Liver (tissue), 9 donors: Measurements from ENCODE around the gene ADAMTS6. TPM values are rescaled to one million over a fixed set of nuclear protein-coding genes. Genes with fewer than 3 reads are reported as not detected.

Experiments used
- DNase-seq: peaks from one replicate; pipeline ENCODE4 v3.0.0-alpha.2; 2017; ENCODE audit warnings: low spot score
- H3K27ac ChIP-seq, 2 donors: one replicate each; pipeline ENCODE4 v1.7.0; 2013; ENCODE audit warnings: inconsistent platforms in 2 of 2, low read length in 2 of 2, control low read depth in 1 of 2, low read depth in 1 of 2, mild to moderate bottlenecking in 1 of 2
- H3K27me3 ChIP-seq, 4 donors: one replicate each; pipeline versions ENCODE4 v1.6.1 to v1.7.0; 2013; ENCODE audit warnings: low read length in 3 of 4, inconsistent platforms in 1 of 4, mild to moderate bottlenecking in 1 of 4, moderate library complexity in 1 of 4; ENCODE audit not compliant: control insufficient read depth in 4 of 4, insufficient read depth in 4 of 4
- H3K36me3 ChIP-seq, 4 donors: one replicate each; pipeline versions ENCODE4 v1.6.1 to v1.7.0; 2013; ENCODE audit warnings: low read length in 3 of 4, mild to moderate bottlenecking in 3 of 4, low read depth in 1 of 4, moderate library complexity in 1 of 4; ENCODE audit not compliant: control insufficient read depth in 4 of 4, insufficient read depth in 3 of 4
- H3K4me1 ChIP-seq, 4 donors: one replicate each; pipeline versions ENCODE4 v1.6.1 to v1.7.0; 2013; ENCODE audit warnings: low read length in 3 of 4, mild to moderate bottlenecking in 3 of 4, moderate library complexity in 1 of 4; ENCODE audit not compliant: control insufficient read depth in 4 of 4, insufficient read depth in 4 of 4
- H3K4me3 ChIP-seq, 3 donors: one replicate each; pipeline versions ENCODE4 v1.6.1 to v1.7.0; 2013; ENCODE audit warnings: low read length in 3 of 3, control low read depth in 1 of 3, low read depth in 1 of 3, mild to moderate bottlenecking in 1 of 3
- H3K9ac ChIP-seq, 2 donors: one replicate each; pipeline ENCODE4 v1.7.0; 2013; ENCODE audit warnings: low read length in 2 of 2, mild to moderate bottlenecking in 2 of 2, moderate library complexity in 2 of 2, control low read depth in 1 of 2, low read depth in 1 of 2
- H3K9me3 ChIP-seq, 4 donors: one replicate each; pipeline versions ENCODE4 v1.6.1 to v1.7.0; 2013; ENCODE audit warnings: low read length in 3 of 4; ENCODE audit not compliant: control insufficient read depth in 4 of 4
- ATF3 ChIP-seq: IDR thresholded peaks from 2 replicates; pipeline ENCODE4 v1.6.1; 2016; ENCODE audit warnings: antibody characterized with exemption
- CTCF ChIP-seq: fragments of 150-350 bp; IDR thresholded peaks from 2 replicates; pipeline ENCODE4 v1.5.1; 2017; ENCODE audit warnings: improper control_type of control experiment, low read depth, low read length; ENCODE audit not compliant: missing input control
- EGR1 ChIP-seq, 2 donors: IDR thresholded peaks; 2 replicates each; pipeline ENCODE4 v1.6.1; 2016 to 2018; ENCODE audit warnings: antibody characterized with exemption in 2 of 2, low read depth in 2 of 2
- FOXA1 ChIP-seq: IDR thresholded peaks from 2 replicates; pipeline ENCODE4 v1.6.1; 2016; ENCODE audit warnings: antibody characterized with exemption
- FOXA2 ChIP-seq: IDR thresholded peaks from 2 replicates; pipeline ENCODE4 v1.6.1; 2016; ENCODE audit warnings: antibody characterized with exemption
- GABPA ChIP-seq, 2 donors: IDR thresholded peaks in 1 of 2; conservative IDR thresholded peaks in 1 of 2; 2 replicates each; pipeline ENCODE4 v1.6.1; 2016; ENCODE audit warnings: antibody characterized with exemption in 2 of 2, mild to moderate bottlenecking in 1 of 2, moderate library complexity in 1 of 2
- HNF4A ChIP-seq, 2 donors: conservative IDR thresholded peaks; 2 replicates each; pipeline ENCODE4 v1.6.1; 2016; ENCODE audit warnings: antibody characterized with exemption in 2 of 2, mild to moderate bottlenecking in 2 of 2
- HNF4G ChIP-seq: IDR thresholded peaks from 2 replicates; pipeline ENCODE4 v1.6.1; 2016; ENCODE audit warnings: antibody characterized with exemption
- JUND ChIP-seq, 2 donors: IDR thresholded peaks; 2 replicates each; pipeline ENCODE4 v1.6.1; 2016; ENCODE audit warnings: antibody characterized with exemption in 2 of 2
- MAX ChIP-seq: IDR thresholded peaks from 2 replicates; pipeline ENCODE4 v1.6.1; 2016; ENCODE audit warnings: antibody characterized with exemption
- NR2F2 ChIP-seq: IDR thresholded peaks from 2 replicates; pipeline ENCODE4 v1.6.1; 2016; ENCODE audit warnings: antibody characterized with exemption
- RAD21 ChIP-seq, 2 donors: IDR thresholded peaks; 2 replicates each; pipeline ENCODE4 v1.6.1; 2016; ENCODE audit warnings: antibody characterized with exemption in 2 of 2, mild to moderate bottlenecking in 2 of 2
- REST ChIP-seq: IDR thresholded peaks from 2 replicates; pipeline ENCODE4 v1.6.1; 2016; ENCODE audit warnings: antibody characterized with exemption, mild to moderate bottlenecking
- RXRA ChIP-seq, 2 donors: IDR thresholded peaks; 2 replicates each; pipeline ENCODE4 v1.6.1; 2017 to 2018; ENCODE audit warnings: antibody characterized with exemption in 2 of 2, mild to moderate bottlenecking in 1 of 2
- SP1 ChIP-seq: IDR thresholded peaks from 2 replicates; pipeline ENCODE4 v1.6.1; 2018; ENCODE audit warnings: antibody characterized with exemption, mild to moderate bottlenecking
- TAF1 ChIP-seq: conservative IDR thresholded peaks from 2 replicates; pipeline ENCODE4 v1.6.1; 2016; ENCODE audit warnings: antibody characterized with exemption, mild to moderate bottlenecking
- YY1 ChIP-seq: IDR thresholded peaks from 2 replicates; pipeline ENCODE4 v1.6.1; 2016; ENCODE audit warnings: antibody characterized with exemption, mild to moderate bottlenecking
- ZBTB33 ChIP-seq: IDR thresholded peaks from 2 replicates; pipeline ENCODE4 v1.6.1; 2016; ENCODE audit warnings: antibody characterized with exemption
- WGBS: extraction: QIAGEN DNeasy Blood & Tissue Kit; methylation state at CpG from one replicate; pipeline ENCODE4 v1.1.7; 2013; 5-methylcytosine and 5-hydroxymethylcytosine counted together
- polyA plus RNA-seq, 2 donors: library from polyadenylated mRNA; stranded (reverse) in 1 of 2; unstranded in 1 of 2; fragments of 200-250 nt in 1 of 2; fragments of >200 nt in 1 of 2; fragmentation: Nextera tagmentation in 1 of 2; extraction: Ambion mirVana in 1 of 2; gene quantifications; one replicate each; pipeline versions ENCODE4 v1.2.1 to v1.2.3, GENCODE V29; 2013 to 2015
- total RNA-seq, 2 donors: library from RNA; depleted of rRNA; stranded (reverse); fragments of >200 nt; gene quantifications; one replicate each; pipeline ENCODE4 v1.2.3, GENCODE V29; 2014
- donor health status: healthy.
- donor health status: healthy.
- donor health status: healthy.
- donor health status: healthy.
- donor health status: healthy.

Gene ADAMTS6
- total and polyA plus RNA-seq, 4 donors: 0.06 to 2.0 (median 0.59) TPM

- no peak overlapping the region for H3K27ac ChIP-seq
- no peaks in the 10 kb centered on the region for H3K4me1 ChIP-seq
- no peak overlapping the region for H3K9ac ChIP-seq
- no peaks in the 10 kb centered on the region for H3K27me3 ChIP-seq
- DNase-seq: no peak
- 93% methylated on average over 2 of the region's 2 CpGs for WGBS
- H3K36me3 ChIP-seq: no peaks in the 10 kb centered on the region
- no peaks in the 10 kb centered on the region for H3K9me3 ChIP-seq
- TF ChIP-seq ATF3 (no peak), FOXA2 (no peak), RAD21 (IDR thresholded peaks at IDR 0.05) (no peak), REST (no peak), SP1 (no peak), HNF4A (conservative IDR thresholded peaks at IDR 0.05) (no peak), EGR1 (IDR thresholded peaks at IDR 0.05; ENCODE audit: low read depth in 2 of 2) (no peak), GABPA (IDR thresholded peaks at IDR 0.05 in 1 of 2, conservative IDR thresholded peaks at IDR 0.05 in 1 of 2) (no peak), HNF4G (no peak), YY1 (no peak), FOXA1 (no peak), TAF1 (no peak)
- no peak overlapping the region for H3K4me3 ChIP-seq
Measured at GRCh38 chr5:65411356-65411755, 70.4 kb downstream of the ADAMTS6 start.

GRCh38 chr5:65395526-65396155 is 86.1 kb downstream of the ADAMTS6 start:
- H3K4me1 ChIP-seq: peaks cover 0 to 10% (median 6%) of the 10 kb centered on the region in 4 donors
- no peak overlapping the region for H3K9ac ChIP-seq
- H3K9me3 ChIP-seq: no peaks in the 10 kb centered on the region
- TF ChIP-seq RAD21 (IDR thresholded peaks at IDR 0.05) (no peak), FOXA2 (no peak), GABPA (IDR thresholded peaks at IDR 0.05 in 1 of 2, conservative IDR thresholded peaks at IDR 0.05 in 1 of 2) (no peak), NR2F2 (no peak), HNF4G (no peak), JUND (IDR thresholded peaks at IDR 0.05) (no peak), EGR1 (IDR thresholded peaks at IDR 0.05; ENCODE audit: low read depth in 2 of 2) (no peak), CTCF (no peak), MAX (no peak), ATF3 (no peak), FOXA1 (no peak), REST (no peak), HNF4A (conservative IDR thresholded peaks at IDR 0.05) (no peak), YY1 (no peak), SP1 (no peak), ZBTB33 (no peak), RXRA (IDR thresholded peaks at IDR 0.05) (no peak), TAF1 (no peak)
- no peaks in the 10 kb centered on the region for H3K27me3 ChIP-seq
- WGBS: 56% methylated on average over 2 of the region's 2 CpGs
- H3K36me3 ChIP-seq: no peaks in the 10 kb centered on the region
- no peak for DNase-seq
- H3K27ac ChIP-seq: no peak overlapping the region
- no peak overlapping the region for H3K4me3 ChIP-seq
